CD4-positive, alpha-beta T cell treated with Interleukin-21 for 1 hour (primary cell): ENCODE results near the gene RAB19.
"Not testable (repeated sequence)": the region's sequence is repeated elsewhere in the genome, so short reads cannot be mapped to it uniquely, and the experiment has no call there.

Experiments used
- DNase-seq: peaks from one replicate; pipeline ENCODE4 v3.0.0-alpha.2; 2020

The RAB19 gene

DNA sequence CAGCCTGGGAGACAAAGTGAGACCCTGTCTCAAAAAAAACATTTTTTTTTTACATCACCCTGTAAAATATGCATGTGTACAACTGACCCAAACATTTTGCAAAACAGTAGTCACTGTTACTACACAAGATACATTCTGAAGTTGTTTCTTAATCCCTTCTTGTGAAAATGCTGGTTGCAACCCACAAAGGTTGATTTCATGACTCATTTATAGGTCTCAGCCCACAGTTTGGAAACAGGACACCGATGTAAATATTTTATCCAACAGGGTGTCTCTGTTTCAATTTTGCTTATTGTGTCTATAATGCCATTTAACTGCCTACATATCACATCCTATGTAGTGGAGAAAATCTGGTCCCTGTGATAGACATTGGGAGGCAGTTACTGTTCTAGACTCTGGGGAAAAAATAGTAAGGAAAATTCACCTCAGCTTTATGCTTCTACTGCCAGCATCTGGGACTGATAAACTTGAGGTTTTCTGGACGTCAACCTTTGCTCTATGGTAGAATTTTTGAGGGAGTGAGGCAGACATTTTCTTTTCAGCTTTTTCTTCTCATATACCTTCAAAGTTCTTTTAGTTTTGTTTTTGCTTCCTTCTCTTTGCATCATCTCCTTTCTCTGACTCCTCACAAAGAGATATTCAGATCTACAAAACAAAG, 1.6 kb upstream of the RAB19 start:
- DNase-seq: no peak

DNA sequence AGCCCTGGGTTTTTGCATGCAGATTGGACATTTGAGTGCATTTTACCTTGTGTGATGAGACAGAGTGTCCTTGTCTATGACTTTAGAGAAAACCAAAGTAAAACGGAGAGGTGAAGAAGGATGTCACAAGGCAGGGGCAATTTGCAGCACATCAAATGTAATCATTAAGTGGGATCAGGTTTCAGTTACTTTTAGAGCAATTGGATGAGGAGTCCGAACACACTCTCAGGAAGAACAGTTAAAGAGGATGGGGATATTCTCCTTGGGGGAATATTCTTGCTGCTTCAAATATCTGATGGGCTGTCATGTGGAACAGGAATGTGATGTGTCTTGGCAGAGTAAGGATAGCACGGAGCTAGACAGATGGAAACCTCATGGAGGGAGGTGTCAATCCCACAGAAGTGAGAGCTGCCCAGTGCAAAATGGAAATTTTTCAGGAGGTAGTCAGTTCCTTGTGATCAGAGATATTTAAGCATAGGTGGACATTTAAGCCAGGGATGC, 757 bp downstream of the RAB19 start:
- DNase-seq: no peak

- no peak for DNase-seq
These were observed 11.5 kb downstream of the RAB19 start for GRCh38 chr7:140415361-140415760.

- not testable (repeated sequence) for DNase-seq
These were observed 12.0 kb downstream of the RAB19 start for GRCh38 chr7:140415816-140416215.

- DNase-seq: no peak
These were observed 12.7 kb downstream of the RAB19 start for GRCh38 chr7:140416560-140416959.

- DNase-seq: no peak
These were observed 13.7 kb downstream of the RAB19 start for GRCh38 chr7:140417456-140418155.

DNA sequence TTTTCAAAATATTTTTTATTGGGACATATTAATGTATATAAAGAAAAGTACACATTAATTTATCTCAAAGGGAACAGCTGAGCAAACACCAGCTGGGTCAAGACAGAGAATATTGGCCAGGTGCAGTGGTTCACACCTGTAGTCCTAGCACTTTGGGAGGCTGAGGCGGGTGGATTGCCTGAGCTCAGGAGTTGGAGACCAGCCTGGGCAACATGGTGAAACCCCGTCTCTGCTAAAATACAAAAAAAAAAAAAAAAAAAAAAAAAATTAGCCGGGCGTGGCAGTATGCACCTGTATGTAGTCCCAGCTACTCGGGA, 14.3 kb downstream of the RAB19 start:
- not testable (repeated sequence) for DNase-seq

DNA sequence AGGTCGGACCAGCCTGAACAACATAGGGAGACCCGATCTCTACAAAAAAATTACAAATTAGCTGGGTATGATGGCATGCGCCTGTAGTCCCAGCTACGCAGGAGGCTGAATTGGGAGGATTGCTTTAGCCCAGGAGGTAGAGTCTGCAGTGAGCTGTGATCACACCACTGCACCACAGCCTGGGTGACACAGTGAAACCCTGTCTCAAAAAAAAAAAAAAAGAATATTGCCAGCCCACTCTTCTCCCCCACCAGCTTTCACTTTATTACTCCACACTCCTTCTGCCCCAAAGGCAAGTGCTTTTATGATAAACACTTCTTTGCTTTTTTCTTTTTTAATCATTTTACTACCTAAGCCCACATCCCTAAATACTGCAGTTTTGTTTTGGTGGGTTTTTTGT, 14.8 kb downstream of the RAB19 start:
- no peak for DNase-seq

DNA sequence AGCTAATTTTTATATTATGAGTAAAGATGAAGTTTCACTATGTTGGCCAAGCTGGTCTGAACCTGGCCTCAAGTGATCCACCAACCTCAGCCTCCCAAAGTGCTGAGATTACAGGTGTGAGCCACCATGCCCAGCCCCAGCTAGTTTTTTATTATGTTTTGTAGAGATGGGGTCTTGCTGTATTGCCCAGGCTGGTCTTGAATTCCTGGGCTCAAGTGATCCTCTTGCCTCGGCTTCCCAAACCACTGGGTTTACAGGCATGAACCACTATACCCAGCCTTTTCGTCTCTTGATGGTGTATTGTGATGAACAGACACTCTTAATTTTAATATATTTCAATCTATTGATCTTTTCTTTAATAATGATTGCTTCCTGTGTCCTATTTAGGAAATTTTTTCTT, 17.7 kb downstream of the RAB19 start:
- no peak for DNase-seq

DNA sequence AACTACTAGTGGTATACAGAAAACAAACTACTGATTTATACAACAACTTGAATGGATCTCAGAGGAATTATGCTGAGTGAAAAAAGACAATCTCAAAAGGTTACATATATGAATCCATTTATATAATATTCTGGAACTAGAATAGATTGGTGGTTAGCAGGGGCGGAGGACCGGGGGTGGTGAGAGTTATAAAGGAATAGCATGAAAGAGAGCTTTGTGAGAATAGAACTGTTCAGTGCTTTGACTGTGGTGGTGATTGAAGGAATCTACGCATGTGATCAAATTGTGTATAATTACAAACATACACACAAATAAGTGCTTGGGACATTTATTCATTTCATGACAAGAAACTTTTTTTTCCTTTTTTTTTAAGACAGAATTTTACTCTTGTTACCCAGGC, 19.6 kb downstream of the RAB19 start:
- DNase-seq: no peak

DNA sequence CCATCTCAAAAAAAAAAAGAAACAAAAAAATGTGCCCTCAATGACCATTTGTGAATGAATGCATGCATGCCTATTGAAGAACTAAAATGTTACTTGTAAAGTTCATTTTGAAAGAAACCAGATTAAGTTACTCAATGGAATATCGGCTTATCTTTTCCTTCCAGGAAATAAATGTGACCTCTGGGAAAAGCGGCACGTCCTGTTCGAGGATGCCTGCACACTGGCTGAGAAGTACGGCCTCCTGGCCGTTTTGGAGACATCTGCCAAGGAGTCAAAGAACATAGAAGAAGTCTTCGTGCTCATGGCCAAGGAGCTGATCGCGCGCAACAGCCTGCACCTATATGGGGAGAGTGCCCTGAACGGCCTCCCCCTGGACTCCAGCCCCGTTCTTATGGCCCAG, 21.9 kb downstream of the RAB19 start:
- no peak for DNase-seq

- DNase-seq: no peak
These were observed 22.3 kb downstream of the RAB19 start for GRCh38 chr7:140426130-140426529.

DNA sequence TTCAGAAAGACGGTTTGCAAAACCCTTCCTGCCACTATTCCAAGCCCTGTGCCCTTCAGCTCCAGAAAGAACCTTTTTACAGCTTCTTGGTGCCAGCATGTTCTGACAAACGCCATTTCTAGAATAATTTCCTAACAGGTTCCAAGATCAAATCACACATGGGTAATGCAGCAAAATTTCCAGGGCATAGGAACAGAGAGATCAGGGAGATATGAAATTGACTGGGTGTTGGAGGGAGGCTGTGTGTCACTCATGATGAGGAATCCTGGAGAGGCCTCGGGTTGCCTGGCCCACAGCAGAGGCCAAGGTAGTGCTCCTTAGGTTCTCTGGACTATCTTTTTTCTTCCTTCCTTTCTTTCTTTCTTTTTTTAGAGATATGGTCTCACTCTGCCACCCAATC, 29.5 kb downstream of the RAB19 start:
- no peak for DNase-seq

- DNase-seq: no peak
These were observed 31.5 kb downstream of the RAB19 start for GRCh38 chr7:140435252-140435895.

DNA sequence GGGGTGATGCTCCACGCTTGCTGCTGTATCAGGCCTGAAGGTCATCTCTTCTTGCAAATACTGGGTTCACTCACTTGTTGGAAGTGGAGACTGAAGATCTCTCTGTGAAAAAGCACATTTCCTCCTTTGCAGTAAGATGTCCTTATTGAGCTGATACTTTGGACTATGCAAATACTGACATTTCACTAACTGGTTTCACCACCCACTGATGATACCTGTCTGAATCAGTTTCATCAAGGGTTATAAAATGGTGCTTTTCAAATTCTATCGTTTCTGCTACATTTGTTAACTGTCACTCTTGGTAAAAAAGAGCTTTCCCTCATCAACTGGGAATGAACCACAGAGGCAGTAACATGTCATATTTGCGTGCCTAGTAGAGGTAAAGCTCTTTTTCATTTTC, 35.5 kb downstream of the RAB19 start:
- DNase-seq: no peak

- DNase-seq: no peak
These were observed 36.7 kb downstream of the RAB19 start for GRCh38 chr7:140440593-140440992.

GRCh38 chr7:140441519-140441918, 37.7 kb downstream of the RAB19 start:
- no peak for DNase-seq

DNA sequence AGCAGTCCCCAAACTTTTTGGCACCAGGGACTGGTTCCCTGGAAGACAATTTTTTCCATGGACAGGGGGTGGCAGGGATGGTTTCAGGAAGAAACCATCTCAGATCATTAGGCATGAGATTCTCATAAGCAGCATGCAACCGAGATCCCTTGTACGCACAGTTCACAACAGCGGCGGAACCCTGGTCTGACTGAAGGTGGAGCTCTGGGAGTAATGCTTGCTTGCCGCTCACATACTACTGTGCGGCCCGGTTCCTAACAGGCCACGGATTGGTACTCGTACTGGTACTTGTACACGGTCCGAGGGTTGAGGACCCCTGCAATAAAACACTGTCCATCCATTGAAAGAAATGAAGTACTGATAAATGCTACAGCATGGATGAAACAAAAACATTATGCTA, 42.6 kb downstream of the RAB19 start:
- no peak for DNase-seq

- DNase-seq: no peak
These were observed 44.0 kb downstream of the RAB19 start for GRCh38 chr7:140447841-140448240.

GRCh38 chr7:140448781-140449480, 45.1 kb downstream of the RAB19 start:
- no peak for DNase-seq

DNA sequence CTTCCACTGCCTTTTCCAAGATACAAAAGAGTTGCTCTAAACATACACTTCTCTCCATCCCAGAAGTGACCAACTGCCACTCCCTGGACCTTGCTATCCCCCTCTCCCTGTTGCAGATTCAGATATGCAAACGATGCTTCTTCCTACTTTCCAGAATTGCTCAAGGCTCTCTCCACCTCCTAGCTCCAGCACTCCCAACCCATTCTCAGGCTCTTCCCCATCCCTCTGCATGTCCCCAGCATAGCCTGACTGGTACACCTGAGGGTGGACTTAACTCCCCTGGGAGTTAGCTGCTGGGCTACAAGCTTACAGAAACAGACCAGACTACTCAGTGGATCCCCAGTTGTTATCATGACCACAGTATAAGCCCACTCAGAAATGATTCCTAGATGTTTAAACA, 47.9 kb downstream of the RAB19 start:
- no peak for DNase-seq

DNA sequence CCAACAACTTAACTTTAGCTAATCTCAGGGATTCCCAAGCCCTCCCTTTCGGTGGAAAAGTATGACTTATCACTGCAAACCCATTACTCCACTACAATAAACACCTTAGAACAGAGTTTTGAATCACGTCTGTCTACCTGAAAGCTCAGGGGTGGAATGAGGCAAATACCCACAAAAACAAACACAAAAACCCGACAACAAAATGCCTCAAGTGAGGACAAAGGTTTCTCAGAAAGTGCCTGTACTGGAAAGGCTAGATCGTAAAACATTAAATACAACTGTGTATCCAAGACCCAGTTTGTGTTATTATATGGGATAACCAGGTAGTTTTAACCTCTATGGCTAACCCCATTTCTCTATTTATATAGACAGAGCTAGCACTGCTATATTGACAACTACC, 49.4 kb downstream of the RAB19 start:
- DNase-seq: no peak

- not testable (repeated sequence) for DNase-seq
These were observed 50.2 kb downstream of the RAB19 start for GRCh38 chr7:140453785-140454656.
